Activated T-helper 2 cell treated with anti-CD3 and anti-CD28 coated beads, Interferon-gamma antibody, Interleukin-2, Interleukin-4, amounts not matched to agents 10 μg/mL and 5 μg/mL and 100 μg/mL, durations not matched to agents 14 hours and 24 hours and 36 hours (primary cell): ENCODE data around the gene MARCHF10. TPM values are rescaled to one million over a fixed set of nuclear protein-coding genes. Genes with fewer than 3 reads are reported as not detected.
"Not testable (repeated sequence)": the region's sequence is repeated elsewhere in the genome, so short reads cannot be mapped to it uniquely, and the experiment has no call there.

Experiments used
- DNase-seq: peaks from one replicate; pipeline ENCODE4 v3.0.0; 2021; ENCODE audit warnings: low spot score
- H3K27ac Mint-ChIP-seq: one replicate; pipeline ENCODE4 v1.8.0; 2021; ENCODE audit warnings: mixed read lengths
- H3K27me3 Mint-ChIP-seq: one replicate; pipeline ENCODE4 v1.8.0; 2021; ENCODE audit warnings: low read depth, mixed read lengths
- H3K36me3 Mint-ChIP-seq: one replicate; pipeline ENCODE4 v1.8.0; 2021; ENCODE audit warnings: low read depth, mixed read lengths
- H3K4me1 Mint-ChIP-seq: one replicate; pipeline ENCODE4 v1.8.0; 2021; ENCODE audit warnings: low read depth, mixed read lengths
- H3K4me3 Mint-ChIP-seq: one replicate; pipeline ENCODE4 v1.8.0; 2021; ENCODE audit warnings: low read depth, mild to moderate bottlenecking, moderate library complexity, mixed read lengths
- H3K9me3 Mint-ChIP-seq: one replicate; pipeline ENCODE4 v1.8.0; 2021; ENCODE audit warnings: mixed read lengths
- intact Hi-C: fragments of 100-400 bp; cut with micrococcal nuclease; formaldehyde crosslinking; loops from one replicate; pipeline ENCODE4 v1.15.1; 2023
- total RNA-seq: library from RNA; stranded (reverse); gene quantifications from 2 replicates; pipeline ENCODE4 v1.2.3, GENCODE V29; 2022

The MARCHF10 gene
- total RNA-seq, 1 donor from 2014 or later = not detected

DNA sequence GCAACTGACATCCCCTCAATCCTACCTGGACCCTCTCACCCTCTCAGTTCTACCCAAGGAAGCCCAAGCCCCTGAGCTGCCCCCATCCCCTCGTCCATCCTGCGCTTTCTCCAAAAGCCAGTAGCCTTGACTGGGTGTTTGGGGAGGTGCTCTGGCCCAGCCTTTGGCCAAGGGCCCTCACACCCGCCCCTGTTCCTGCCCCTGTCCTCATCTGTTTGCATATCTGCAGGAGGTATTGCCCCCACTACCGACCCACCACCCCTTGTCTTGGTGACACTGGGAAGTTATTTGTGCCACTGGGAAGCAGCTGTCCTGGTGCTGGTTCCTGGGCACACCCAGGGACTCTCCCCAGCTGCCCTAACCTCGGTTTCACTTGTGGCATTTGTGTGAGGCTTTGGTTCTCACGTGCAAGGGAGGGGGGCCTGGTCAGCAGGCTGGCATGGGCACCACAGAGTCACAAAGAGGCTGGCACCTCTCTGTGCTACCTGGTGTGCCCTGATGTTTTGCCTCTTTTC, 105.3 kb downstream of the MARCHF10 start:
- intact Hi-C loops = loop anchor here (1.0 kb wide), 1 partner anchor 265 kb away; no protein-coding TSS in a partner anchor
- H3K36me3 Mint-ChIP-seq = no peaks in the 10 kb centered on the region
- peaks cover 49% of the 10 kb centered on the region for H3K27me3 Mint-ChIP-seq
- DNase-seq = no peak
- no peaks in the 10 kb centered on the region for H3K9me3 Mint-ChIP-seq
- no peak overlapping the region for H3K27ac Mint-ChIP-seq
- H3K4me3 Mint-ChIP-seq = no peak overlapping the region
- peaks cover 3% of the 10 kb centered on the region for H3K4me1 Mint-ChIP-seq

GRCh38 chr17:62701706-62702085, 106.4 kb downstream of the MARCHF10 start:
- no peak overlapping the region for H3K4me3 Mint-ChIP-seq
- no peak for DNase-seq
- H3K27me3 Mint-ChIP-seq = peaks cover 39% of the 10 kb centered on the region
- H3K36me3 Mint-ChIP-seq = no peaks in the 10 kb centered on the region
- no peak overlapping the region for H3K27ac Mint-ChIP-seq
- no peaks in the 10 kb centered on the region for H3K9me3 Mint-ChIP-seq
- peaks cover 3% of the 10 kb centered on the region for H3K4me1 Mint-ChIP-seq
- intact Hi-C loops = no loop called here

- Mint-ChIP-seq H3K27me3 (peaks cover 33% of the 10 kb centered on the region), H3K4me3 (no peak overlapping the region), H3K4me1 (peaks cover 3% of the 10 kb centered on the region), H3K27ac (no peak overlapping the region), H3K9me3 (no peaks in the 10 kb centered on the region), H3K36me3 (no peaks in the 10 kb centered on the region)
- DNase-seq = no peak
- intact Hi-C loops = no loop called here
Observed at GRCh38 chr17:62700964-62701705, 107.0 kb downstream of the MARCHF10 start.

- H3K36me3 Mint-ChIP-seq, intact Hi-C loops, H3K27ac Mint-ChIP-seq, H3K9me3 Mint-ChIP-seq, H3K4me3 Mint-ChIP-seq, DNase-seq, H3K4me1 Mint-ChIP-seq: not testable (repeated sequence)
- H3K27me3 Mint-ChIP-seq = peaks cover 18% of the 10 kb centered on the region
Observed at GRCh38 chr17:62698459-62698858, 109.7 kb downstream of the MARCHF10 start.

GRCh38 chr17:62696726-62697490, 111.2 kb downstream of the MARCHF10 start:
- intact Hi-C loops = no loop called here
- H3K4me3 Mint-ChIP-seq = no peak overlapping the region
- no peak for DNase-seq
- H3K9me3 Mint-ChIP-seq = no peaks in the 10 kb centered on the region
- no peaks in the 10 kb centered on the region for H3K36me3 Mint-ChIP-seq
- H3K27me3 Mint-ChIP-seq = peaks cover 10% of the 10 kb centered on the region
- no peaks in the 10 kb centered on the region for H3K4me1 Mint-ChIP-seq
- H3K27ac Mint-ChIP-seq = no peak overlapping the region

DNA sequence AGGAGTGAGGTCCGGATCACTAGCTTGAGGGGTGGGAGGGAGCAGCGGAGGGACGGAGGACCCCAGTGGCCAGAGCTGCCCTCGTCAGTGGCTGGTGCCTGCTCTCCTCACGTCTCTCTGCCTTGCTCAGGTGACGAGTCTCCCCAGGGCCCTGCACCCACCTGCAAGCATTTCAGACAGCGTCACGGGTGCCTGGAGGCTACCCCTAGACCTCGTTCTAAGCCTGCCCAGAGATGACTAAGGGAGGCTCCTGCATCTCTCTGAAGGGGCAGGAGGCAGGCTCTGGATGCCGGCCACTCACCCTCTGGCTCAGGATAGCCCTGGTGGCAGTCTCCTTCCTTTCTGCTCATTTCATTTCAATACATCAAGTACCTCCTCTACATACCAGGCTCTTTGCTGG, 111.9 kb downstream of the MARCHF10 start:
- H3K36me3 Mint-ChIP-seq = no peaks in the 10 kb centered on the region
- H3K9me3 Mint-ChIP-seq = no peaks in the 10 kb centered on the region
- H3K27me3 Mint-ChIP-seq = peaks cover 9% of the 10 kb centered on the region
- no peak overlapping the region for H3K27ac Mint-ChIP-seq
- DNase-seq = no peak
- intact Hi-C loops = no loop called here
- no peaks in the 10 kb centered on the region for H3K4me1 Mint-ChIP-seq
- H3K4me3 Mint-ChIP-seq = no peak overlapping the region

DNA sequence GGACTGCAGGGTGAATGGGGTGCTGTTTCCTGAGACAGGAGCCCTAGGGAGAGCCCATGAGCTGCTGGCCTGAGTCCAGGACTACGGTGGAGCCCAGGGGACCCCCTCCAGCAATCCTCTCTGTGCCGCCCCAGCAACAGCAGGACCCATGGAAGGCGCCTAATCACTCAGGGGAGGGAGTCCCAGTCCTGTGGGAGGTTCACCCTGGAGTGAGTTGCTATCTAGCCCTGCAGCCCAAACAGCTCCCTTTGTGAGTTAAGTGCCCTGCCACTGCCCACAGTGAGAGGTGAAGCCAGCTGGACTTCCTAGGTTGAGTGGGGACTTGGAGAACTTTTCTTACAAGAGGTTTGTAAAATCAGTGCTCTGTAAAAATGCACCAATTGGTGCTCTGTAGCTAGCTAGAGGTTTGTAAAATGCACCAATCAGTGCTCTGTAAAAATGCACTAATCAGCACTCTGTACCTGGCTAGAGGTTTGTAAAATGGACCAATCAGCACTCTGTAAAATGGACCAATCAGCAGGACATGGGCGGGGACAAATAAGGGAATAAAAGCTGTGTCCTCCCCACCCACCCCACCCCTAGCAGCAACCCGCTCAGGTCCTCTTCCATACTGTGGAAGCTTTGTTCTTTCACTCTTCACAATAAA, 112.9 kb downstream of the MARCHF10 start:
- H3K27ac Mint-ChIP-seq, H3K4me1 Mint-ChIP-seq, DNase-seq, H3K9me3 Mint-ChIP-seq, H3K27me3 Mint-ChIP-seq, H3K36me3 Mint-ChIP-seq, intact Hi-C loops, H3K4me3 Mint-ChIP-seq: not testable (repeated sequence)

- no peak for DNase-seq
- Mint-ChIP-seq H3K4me1 (no peaks in the 10 kb centered on the region), H3K36me3 (no peaks in the 10 kb centered on the region), H3K27me3 (peaks cover 1% of the 10 kb centered on the region), H3K4me3 (no peak overlapping the region), H3K9me3 (no peaks in the 10 kb centered on the region), H3K27ac (no peak overlapping the region)
- intact Hi-C loops = no loop called here
Observed at GRCh38 chr17:62693616-62694409, 114.3 kb downstream of the MARCHF10 start.

DNA sequence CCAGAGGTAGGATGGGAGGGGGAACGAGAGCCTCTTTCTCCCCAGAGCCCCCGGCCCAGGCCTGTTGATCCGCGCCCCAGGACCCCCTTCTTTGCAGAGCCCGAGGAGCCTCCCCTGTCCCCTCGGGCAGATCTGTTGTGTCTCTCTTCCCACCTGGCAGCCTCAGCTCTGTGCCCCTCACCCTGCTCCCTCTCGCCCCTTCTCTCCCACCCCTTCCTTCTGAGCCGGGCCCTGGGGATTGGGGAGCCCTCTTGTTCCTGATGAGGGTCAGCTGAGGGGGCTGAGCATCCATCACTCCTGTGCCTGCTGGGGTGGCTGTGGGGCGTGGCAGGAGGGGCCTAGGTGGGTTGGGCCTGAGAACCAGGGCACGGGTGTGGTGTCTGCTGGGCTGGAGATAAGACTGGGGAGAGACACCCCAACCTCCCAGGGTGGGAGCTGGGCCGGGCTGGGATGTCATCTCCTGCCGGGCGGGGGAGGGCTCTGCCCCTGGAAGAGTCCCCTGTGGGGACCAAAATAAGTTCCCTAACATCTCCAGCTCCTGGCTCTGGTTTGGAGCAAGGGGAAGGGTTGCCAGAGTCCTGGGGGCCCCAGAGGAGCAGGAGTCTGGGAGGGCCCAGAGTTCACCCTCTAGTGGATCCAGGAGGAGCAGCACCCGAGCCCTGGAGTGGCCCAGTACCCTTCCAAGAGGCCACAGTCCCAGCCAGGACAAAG, 115.2 kb downstream of the MARCHF10 start:
- Mint-ChIP-seq H3K4me3 (no peak overlapping the region), H3K4me1 (no peaks in the 10 kb centered on the region)
- intact Hi-C loops = no loop called here

GRCh38 chr17:62692159-62692651, 115.9 kb downstream of the MARCHF10 start:
- Mint-ChIP-seq H3K36me3 (no peaks in the 10 kb centered on the region), H3K9me3 (no peaks in the 10 kb centered on the region), H3K4me3 (no peak overlapping the region), H3K27me3 (no peaks in the 10 kb centered on the region), H3K27ac (no peak overlapping the region), H3K4me1 (no peaks in the 10 kb centered on the region)
- intact Hi-C loops = no loop called here
- DNase-seq = no peak

More for the DNA sequence above, 115.2 kb downstream of the MARCHF10 start:
- Mint-ChIP-seq H3K27me3 (peaks cover under 1% of the 10 kb centered on the region), H3K36me3 (no peaks in the 10 kb centered on the region), H3K9me3 (no peaks in the 10 kb centered on the region), H3K27ac (no peak overlapping the region)
- DNase-seq = no peak

GRCh38 chr17:62691589-62691915, 116.6 kb downstream of the MARCHF10 start:
- H3K4me1 Mint-ChIP-seq, DNase-seq, H3K9me3 Mint-ChIP-seq, H3K27ac Mint-ChIP-seq, H3K36me3 Mint-ChIP-seq, H3K4me3 Mint-ChIP-seq, H3K27me3 Mint-ChIP-seq, intact Hi-C loops: not testable (repeated sequence)
